NCI-H2227 (cell line): Measurements from ENCODE around the gene ARSJ.
"Not testable (repeated sequence)": the region's sequence is repeated elsewhere in the genome, so short reads cannot be mapped to it uniquely, and the experiment has no call there.

Experiments
- DNase-seq: peaks from one replicate; lab custom pipeline; 2025; ENCODE audit not compliant: unreplicated experiment; lab: John Stamatoyannopoulos, UW

ARSJ gene

GRCh38 chr4:113979148-113979904, at the start of gene ARSJ:
TSS of gene ARSJ (minus strand) at chr4:113979647. CDS start at chr4:113978834, 813 bp downstream.
- DNase-seq, result peak; percentile 20

GRCh38 chr4:114028071-114028470, 48.6 kb upstream of the ARSJ start:
- no peak for DNase-seq

DNA sequence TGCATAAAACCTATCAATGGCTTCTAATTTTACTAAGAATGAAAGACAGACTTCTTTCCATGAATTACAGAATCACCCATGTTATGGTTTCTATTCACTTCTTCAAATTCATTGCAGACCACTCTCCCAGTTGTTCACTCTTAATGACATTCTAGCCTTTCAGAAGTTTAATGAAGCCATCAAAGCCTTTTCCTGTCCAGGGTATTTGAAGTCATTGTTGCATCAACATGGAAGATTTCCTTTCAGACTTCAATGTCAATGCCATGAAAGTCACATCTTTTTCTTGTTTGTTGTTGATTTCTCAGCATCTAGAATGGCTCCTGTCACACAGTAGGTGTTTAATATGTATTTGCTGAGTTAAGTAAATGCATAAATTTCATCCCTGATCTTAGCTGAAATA, 48.1 kb upstream of the ARSJ start:
- DNase-seq, result no peak

- no peak for DNase-seq
Observed at GRCh38 chr4:114026447-114026846, 47.0 kb upstream of the ARSJ start.

DNA sequence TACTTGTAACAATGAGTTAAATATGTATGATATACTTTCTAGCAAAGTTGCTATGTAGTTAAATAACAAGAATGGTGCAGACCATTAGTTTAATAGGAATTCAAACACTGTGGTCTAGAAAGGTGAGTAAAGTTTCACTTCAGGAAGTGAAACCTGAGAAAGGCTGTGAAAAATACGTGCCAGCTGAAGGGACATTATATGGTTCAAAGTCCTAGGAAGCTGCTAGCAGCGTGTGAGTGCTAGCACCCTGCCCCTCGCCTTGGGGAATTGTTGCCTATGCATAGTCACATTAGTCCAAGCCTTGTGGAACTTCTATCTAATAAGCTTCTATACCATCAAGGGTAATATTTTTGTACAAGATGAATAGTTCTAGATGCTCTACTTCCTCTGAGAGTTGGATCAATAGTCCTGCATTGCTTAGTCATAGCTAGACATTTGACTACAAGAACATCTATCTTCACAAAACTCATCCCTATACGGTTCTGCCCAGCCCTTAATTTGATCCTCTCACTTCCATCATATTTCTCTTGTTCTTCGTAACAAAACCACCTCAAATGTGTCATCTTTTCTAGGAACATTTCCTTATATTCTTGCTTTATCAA, 45.8 kb upstream of the ARSJ start:
- DNase-seq, result no peak

DNA sequence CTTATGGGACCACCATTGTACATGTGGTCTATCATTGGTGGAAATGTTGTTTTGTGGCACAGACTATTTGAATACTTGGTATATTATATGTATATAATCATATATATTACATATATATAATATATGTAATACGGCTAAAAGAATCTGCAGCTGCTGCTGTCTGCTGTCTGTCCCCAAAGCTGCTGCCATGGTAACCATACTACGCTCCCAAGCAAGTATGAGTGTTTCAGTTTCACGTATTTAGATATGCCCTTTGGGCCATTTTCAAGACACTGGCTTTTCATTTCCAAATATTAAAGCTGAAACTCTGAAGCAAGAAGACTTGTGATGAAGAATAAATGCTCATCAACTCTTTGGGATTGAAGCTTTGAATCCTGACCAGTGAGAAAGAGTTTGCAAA, 42.0 kb upstream of the ARSJ start:
- no peak for DNase-seq

GRCh38 chr4:114019969-114020358, 40.5 kb upstream of the ARSJ start:
- no peak for DNase-seq

GRCh38 chr4:114019276-114019968, 40.0 kb upstream of the ARSJ start:
- DNase-seq, result no peak

DNA sequence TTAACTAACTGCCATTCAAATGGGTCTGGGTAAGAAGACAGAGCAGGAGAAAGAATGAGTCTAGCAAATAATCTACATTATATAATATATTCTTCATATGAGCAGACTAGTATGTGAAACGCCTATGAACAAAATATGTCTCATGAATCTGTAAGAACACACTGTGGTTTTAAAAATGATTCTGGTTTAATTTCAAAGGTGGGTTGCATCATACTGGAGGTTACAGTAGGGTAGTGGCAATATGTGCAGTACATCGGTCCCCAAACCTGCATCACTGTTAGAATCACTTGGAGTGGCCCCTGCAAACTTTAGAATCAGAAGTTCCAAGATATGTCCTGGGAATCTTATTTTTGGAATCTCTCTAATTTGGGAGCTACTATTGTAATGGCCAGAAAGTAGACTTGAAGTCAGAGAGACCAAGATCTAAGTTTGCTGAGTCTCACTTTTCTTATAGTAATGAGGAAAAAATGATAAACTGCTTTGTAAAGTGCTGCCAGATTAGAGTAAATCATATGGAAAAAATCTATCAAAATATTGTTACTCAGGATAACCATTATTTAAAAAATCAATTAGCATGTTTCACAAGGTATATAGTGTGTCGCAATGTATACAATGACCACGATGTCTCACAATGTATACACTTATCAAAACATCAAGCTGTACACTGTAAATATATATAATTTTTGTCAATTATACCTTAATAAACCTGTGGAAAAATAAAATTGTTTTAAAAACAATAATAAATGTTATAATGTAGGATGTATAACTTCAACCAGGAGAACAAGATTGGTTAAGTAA, 37.9 kb upstream of the ARSJ start:
- no peak for DNase-seq

- DNase-seq, result no peak
Observed at GRCh38 chr4:114015444-114015899, 36.0 kb upstream of the ARSJ start.

DNA sequence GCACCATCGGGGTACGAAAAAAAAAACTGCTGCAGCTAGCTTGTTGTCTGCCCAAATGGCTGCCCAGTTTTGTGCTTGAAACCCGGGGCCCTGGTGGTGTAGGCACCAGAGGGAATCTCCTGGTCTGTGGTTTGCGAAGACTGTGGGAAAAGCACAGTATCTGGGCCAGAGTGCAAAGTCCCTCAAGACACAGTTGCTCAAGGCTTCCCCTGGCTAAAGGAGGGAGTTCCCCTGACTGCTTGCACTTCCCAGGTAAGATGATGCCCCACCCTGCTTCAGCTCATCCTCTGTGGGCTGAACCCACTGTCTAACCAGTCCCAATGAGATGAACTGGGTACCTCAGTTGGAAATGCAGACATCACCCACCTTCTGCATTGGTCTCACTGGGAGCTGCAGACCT, 33.8 kb upstream of the ARSJ start:
- DNase-seq, result not testable (repeated sequence)

DNA sequence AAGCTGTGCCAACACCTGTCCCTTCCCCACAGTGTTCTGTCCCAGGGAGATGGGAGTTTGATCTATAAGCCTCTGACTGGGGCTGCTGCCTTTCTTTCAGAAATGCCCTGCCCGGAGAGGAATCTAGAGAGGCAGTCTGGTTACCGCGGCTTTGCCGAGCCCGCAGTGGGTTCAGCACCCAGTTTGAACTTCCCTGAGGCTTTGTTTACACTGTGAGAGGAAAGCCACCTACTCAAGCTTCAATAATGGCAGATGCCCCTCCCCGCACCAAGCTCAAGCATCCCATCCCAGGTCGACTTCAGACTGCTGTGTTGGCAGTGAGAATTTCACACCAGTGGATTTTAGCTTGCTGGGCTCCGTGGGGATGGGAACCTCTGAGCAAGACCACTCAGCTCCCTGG, 33.3 kb upstream of the ARSJ start:
- DNase-seq, result no peak

- no peak for DNase-seq
Observed at GRCh38 chr4:114005569-114006442, 26.4 kb upstream of the ARSJ start.

- not testable (repeated sequence) for DNase-seq
Observed at GRCh38 chr4:114004483-114005226, 25.2 kb upstream of the ARSJ start.

DNA sequence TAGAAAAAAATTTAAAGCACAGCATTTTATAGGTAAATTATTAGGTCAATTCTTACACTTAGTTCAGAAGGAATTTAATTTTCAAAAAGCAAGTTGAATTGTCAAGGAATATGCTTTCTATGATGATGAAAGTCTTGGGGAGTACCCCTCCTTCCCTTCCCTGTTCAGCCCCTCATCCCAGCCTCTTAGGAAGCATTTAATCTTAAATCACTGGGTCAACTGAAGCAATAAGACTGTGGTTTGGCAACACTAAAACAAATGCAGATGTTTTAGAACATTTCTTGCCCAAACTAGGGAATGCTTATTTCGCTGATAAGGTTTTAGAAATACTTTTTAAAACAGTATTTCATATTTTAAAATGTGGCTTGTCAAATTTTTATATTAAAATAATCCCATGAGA, 19.1 kb upstream of the ARSJ start:
- no peak for DNase-seq

- DNase-seq, result no peak
Observed at GRCh38 chr4:113998079-113998478, 18.6 kb upstream of the ARSJ start.

DNA sequence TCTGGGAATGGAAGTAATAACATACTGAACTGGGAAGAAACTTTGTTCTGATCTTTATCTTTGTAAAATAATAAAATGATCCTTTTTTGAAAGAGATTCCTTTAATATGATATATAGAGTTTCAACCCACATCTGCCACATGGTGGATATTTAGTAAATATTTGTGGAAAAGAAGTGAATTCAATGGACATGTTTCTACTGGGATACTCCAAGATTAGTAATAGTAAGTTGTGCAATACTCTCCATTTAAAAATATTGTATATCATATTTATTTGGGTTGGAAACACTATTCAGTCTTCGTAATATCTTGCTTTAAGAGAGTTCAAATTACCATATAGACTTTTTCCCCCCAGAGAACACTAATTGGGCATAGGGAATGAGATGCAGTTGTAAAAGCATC, 17.8 kb upstream of the ARSJ start:
- DNase-seq, result no peak

- no peak for DNase-seq
Observed at GRCh38 chr4:113996599-113997177, 17.2 kb upstream of the ARSJ start.

DNA sequence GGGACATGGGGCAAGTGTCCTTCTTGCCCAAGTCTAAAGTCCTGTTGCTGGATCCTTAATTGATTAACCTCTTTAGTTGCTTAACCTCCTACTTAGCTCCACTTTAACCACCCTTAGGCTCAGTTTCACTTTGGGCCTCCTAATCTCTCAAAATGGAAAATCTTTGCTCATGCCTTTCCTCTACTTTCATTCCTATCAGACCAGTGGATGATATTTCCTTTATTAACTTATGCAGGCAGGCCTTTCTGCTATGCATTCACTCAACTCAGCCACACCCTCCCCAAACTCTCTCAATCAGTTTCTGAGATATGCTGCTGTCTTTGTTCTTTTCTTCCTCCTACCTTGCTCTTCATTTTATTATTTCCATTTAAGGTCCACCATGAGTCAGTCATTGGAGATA, 14.4 kb upstream of the ARSJ start:
- no peak for DNase-seq
